ENCODE results near the gene ARHGAP8.
A peak's percentile ranks its signal among the peaks of the same experiment; 100 is the strongest.

Gene ARHGAP8

GRCh38 chr22:44782363-44782963 lies 30.1 kb downstream of the ARHGAP8 start:
- Histone ChIP-seq H3K4me1 (ENCODE audit: control insufficient read depth in 2 of 2, insufficient read depth in 1 of 2, low read depth in 1 of 2, low read length in 2 of 2) (no peaks in the 10 kb centered on the region), H3K36me3 (replicated peaks in 1 of 2; ENCODE audit: control insufficient read depth in 2 of 2, insufficient read depth in 2 of 2, low read length in 2 of 2) (no peaks in the 10 kb centered on the region), H3K23ac (ENCODE audit: low read depth, low read length, poor library complexity) (no peak overlapping the region), H3K9ac (ENCODE audit: low read depth, low read length, poor library complexity) (no peak overlapping the region), H2BK5ac (ENCODE audit: low read length) (no peak overlapping the region), H2BK12ac (ENCODE audit: low read length) (no peak overlapping the region), H3K27me3 (ENCODE audit: control insufficient read depth in 3 of 3, insufficient read depth in 3 of 3, low read depth in 1 of 3, low read length in 3 of 3) (no peaks in the 10 kb centered on the region), H3K4me3 (ENCODE audit: low read length in 2 of 2) (no peak overlapping the region), H3K4ac (ENCODE audit: low read length) (no peak overlapping the region), H2AK5ac (ENCODE audit: low read depth, low read length) (peak overlapping the region; percentile 35), H3K27ac (replicated peaks; ENCODE audit: low read length) (no peak overlapping the region), H3K9me3 (replicated peaks in 1 of 2; ENCODE audit: control insufficient read depth in 2 of 2, insufficient read depth in 1 of 2, low read depth in 1 of 2, low read length in 2 of 2) (no peaks in the 10 kb centered on the region), H3K4me2 (ENCODE audit: insufficient read depth, low read length, poor library complexity, severe bottlenecking) (no peak overlapping the region), H2BK120ac (ENCODE audit: low read depth, low read length) (no peak overlapping the region), H4K91ac (ENCODE audit: low read depth, low read length, poor library complexity) (no peak overlapping the region), H2BK15ac (ENCODE audit: low read length) (no peak overlapping the region), H2AFZ (ENCODE audit: low read length) (no peak overlapping the region), H3K18ac (ENCODE audit: low read length) (no peak overlapping the region), H3K14ac (ENCODE audit: low read length) (no peak overlapping the region), H3K79me1 (ENCODE audit: low read depth, low read length) (no peaks in the 10 kb centered on the region), H4K8ac (ENCODE audit: low read depth, low read length) (no peak overlapping the region)
- WGBS, 2 donors (ENCODE audit: extremely low coverage in 2 of 2, insufficient read length in 2 of 2, insufficient replicate concordance in 1 of 2) = no CpG with 5 or more reads among the region's 17 CpGs
- DNase-seq (ENCODE audit: low spot score) = no peak

GRCh38 chr22:44783091-44783490 lies 30.7 kb downstream of the ARHGAP8 start:
- Histone ChIP-seq H3K23ac (ENCODE audit: low read depth, low read length, poor library complexity) (no peak overlapping the region), H3K4me2 (ENCODE audit: insufficient read depth, low read length, poor library complexity, severe bottlenecking) (no peak overlapping the region), H3K18ac (ENCODE audit: low read length) (peak overlapping the region; percentile 60), H2BK5ac (ENCODE audit: low read length) (peak overlapping the region; percentile 60), H2BK120ac (ENCODE audit: low read depth, low read length) (no peak overlapping the region), H3K27ac (replicated peaks; ENCODE audit: low read length) (no peak overlapping the region), H3K9ac (ENCODE audit: low read depth, low read length, poor library complexity) (no peak overlapping the region), H3K4me3 (ENCODE audit: low read length in 2 of 2) (no peak overlapping the region), H2AFZ (ENCODE audit: low read length) (no peak overlapping the region), H4K8ac (ENCODE audit: low read depth, low read length) (no peak overlapping the region), H3K27me3 (ENCODE audit: control insufficient read depth in 3 of 3, insufficient read depth in 3 of 3, low read depth in 1 of 3, low read length in 3 of 3) (no peaks in the 10 kb centered on the region), H3K14ac (ENCODE audit: low read length) (no peak overlapping the region), H2BK12ac (ENCODE audit: low read length) (no peak overlapping the region), H3K4me1 (ENCODE audit: control insufficient read depth in 2 of 2, insufficient read depth in 1 of 2, low read depth in 1 of 2, low read length in 2 of 2) (no peaks in the 10 kb centered on the region), H2AK5ac (ENCODE audit: low read depth, low read length) (peak overlapping the region; percentile 35), H3K79me1 (ENCODE audit: low read depth, low read length) (no peaks in the 10 kb centered on the region), H3K4ac (ENCODE audit: low read length) (no peak overlapping the region), H2BK15ac (ENCODE audit: low read length) (peak overlapping the region; percentile 55), H3K36me3 (replicated peaks in 1 of 2; ENCODE audit: control insufficient read depth in 2 of 2, insufficient read depth in 2 of 2, low read length in 2 of 2) (no peaks in the 10 kb centered on the region), H3K9me3 (replicated peaks in 1 of 2; ENCODE audit: control insufficient read depth in 2 of 2, insufficient read depth in 1 of 2, low read depth in 1 of 2, low read length in 2 of 2) (no peaks in the 10 kb centered on the region), H4K91ac (ENCODE audit: low read depth, low read length, poor library complexity) (no peak overlapping the region)
- no peak for DNase-seq (ENCODE audit: low spot score)
- WGBS, 2 donors (ENCODE audit: extremely low coverage in 2 of 2, insufficient read length in 2 of 2, insufficient replicate concordance in 1 of 2) = no CpG with 5 or more reads among the region's 10 CpGs

GRCh38 chr22:44783581-44783980 lies 31.2 kb downstream of the ARHGAP8 start:
- WGBS, 2 donors (ENCODE audit: extremely low coverage in 2 of 2, insufficient read length in 2 of 2, insufficient replicate concordance in 1 of 2) = no CpG with 5 or more reads among the region's 14 CpGs
- Histone ChIP-seq H3K4me3 (ENCODE audit: low read length in 2 of 2) (no peak overlapping the region), H3K9me3 (replicated peaks in 1 of 2; ENCODE audit: control insufficient read depth in 2 of 2, insufficient read depth in 1 of 2, low read depth in 1 of 2, low read length in 2 of 2) (no peaks in the 10 kb centered on the region), H3K14ac (ENCODE audit: low read length) (no peak overlapping the region), H2AK5ac (ENCODE audit: low read depth, low read length) (no peak overlapping the region), H4K91ac (ENCODE audit: low read depth, low read length, poor library complexity) (no peak overlapping the region), H3K36me3 (replicated peaks in 1 of 2; ENCODE audit: control insufficient read depth in 2 of 2, insufficient read depth in 2 of 2, low read length in 2 of 2) (no peaks in the 10 kb centered on the region), H3K27me3 (ENCODE audit: control insufficient read depth in 3 of 3, insufficient read depth in 3 of 3, low read depth in 1 of 3, low read length in 3 of 3) (no peaks in the 10 kb centered on the region), H3K4me2 (ENCODE audit: insufficient read depth, low read length, poor library complexity, severe bottlenecking) (no peak overlapping the region), H2BK12ac (ENCODE audit: low read length) (no peak overlapping the region), H3K9ac (ENCODE audit: low read depth, low read length, poor library complexity) (no peak overlapping the region), H3K4ac (ENCODE audit: low read length) (no peak overlapping the region), H2BK120ac (ENCODE audit: low read depth, low read length) (no peak overlapping the region), H3K79me1 (ENCODE audit: low read depth, low read length) (no peaks in the 10 kb centered on the region), H2BK15ac (ENCODE audit: low read length) (peak overlapping the region; percentile 55), H4K8ac (ENCODE audit: low read depth, low read length) (no peak overlapping the region), H2AFZ (ENCODE audit: low read length) (no peak overlapping the region), H3K18ac (ENCODE audit: low read length) (no peak overlapping the region), H2BK5ac (ENCODE audit: low read length) (peak overlapping the region; percentile 60), H3K23ac (ENCODE audit: low read depth, low read length, poor library complexity) (no peak overlapping the region), H3K4me1 (ENCODE audit: control insufficient read depth in 2 of 2, insufficient read depth in 1 of 2, low read depth in 1 of 2, low read length in 2 of 2) (no peaks in the 10 kb centered on the region), H3K27ac (replicated peaks; ENCODE audit: low read length) (no peak overlapping the region)
- no peak for DNase-seq (ENCODE audit: low spot score)

GRCh38 chr22:44786136-44786535 lies 33.8 kb downstream of the ARHGAP8 start:
- no peak overlapping the region for H2BK120ac ChIP-seq (ENCODE audit: low read depth, low read length)
- no peaks in the 10 kb centered on the region for H3K9me3 ChIP-seq (replicated peaks in 1 of 2; ENCODE audit: control insufficient read depth in 2 of 2, insufficient read depth in 1 of 2, low read depth in 1 of 2, low read length in 2 of 2)
- H3K4me3 ChIP-seq (ENCODE audit: low read length in 2 of 2) = no peak overlapping the region
- WGBS, 2 donors (ENCODE audit: extremely low coverage in 2 of 2, insufficient read length in 2 of 2, insufficient replicate concordance in 1 of 2) = no CpG with 5 or more reads among the region's 23 CpGs
- H3K9ac ChIP-seq (ENCODE audit: low read depth, low read length, poor library complexity) = no peak overlapping the region
- no peak overlapping the region for H3K4me2 ChIP-seq (ENCODE audit: insufficient read depth, low read length, poor library complexity, severe bottlenecking)
- H3K23ac ChIP-seq (ENCODE audit: low read depth, low read length, poor library complexity) = no peak overlapping the region
- no peak overlapping the region for H2BK5ac ChIP-seq (ENCODE audit: low read length)
- no peaks in the 10 kb centered on the region for H3K27me3 ChIP-seq (ENCODE audit: control insufficient read depth in 3 of 3, insufficient read depth in 3 of 3, low read depth in 1 of 3, low read length in 3 of 3)
- H3K36me3 ChIP-seq (replicated peaks in 1 of 2; ENCODE audit: control insufficient read depth in 2 of 2, insufficient read depth in 2 of 2, low read length in 2 of 2) = no peaks in the 10 kb centered on the region
- no peak overlapping the region for H4K8ac ChIP-seq (ENCODE audit: low read depth, low read length)
- H3K79me1 ChIP-seq (ENCODE audit: low read depth, low read length) = no peaks in the 10 kb centered on the region
- H3K18ac ChIP-seq (ENCODE audit: low read length) = peak overlapping the region; percentile 12
- no peak overlapping the region for H3K27ac ChIP-seq (replicated peaks; ENCODE audit: low read length)
- H3K14ac ChIP-seq (ENCODE audit: low read length) = no peak overlapping the region
- no peak overlapping the region for H3K4ac ChIP-seq (ENCODE audit: low read length)
- no peak for DNase-seq (ENCODE audit: low spot score)
- H2BK12ac ChIP-seq (ENCODE audit: low read length) = no peak overlapping the region
- H3K4me1 ChIP-seq (ENCODE audit: control insufficient read depth in 2 of 2, insufficient read depth in 1 of 2, low read depth in 1 of 2, low read length in 2 of 2) = no peaks in the 10 kb centered on the region
- peak overlapping the region; percentile 67 for H2AK5ac ChIP-seq (ENCODE audit: low read depth, low read length)
- H4K91ac ChIP-seq (ENCODE audit: low read depth, low read length, poor library complexity) = no peak overlapping the region
- H2BK15ac ChIP-seq (ENCODE audit: low read length) = no peak overlapping the region
- H2AFZ ChIP-seq (ENCODE audit: low read length) = no peak overlapping the region

Data from neuronal stem cell (in vitro differentiated cells).